Central memory CD8-positive, alpha-beta T cell (primary cell): ENCODE data around the gene FMN1.
A peak's percentile ranks its signal among the peaks of the same experiment; 100 is the strongest.

Source experiments
- ATAC-seq: fragments of 150-1000 bp; cut with Tn5 transposase; replicated peaks from 2 replicates; pipeline ENCODE4 v1.10.0; 2022; ENCODE audit warnings: mild to moderate bottlenecking, moderate FRiP score, moderate number of reproducible peaks; ENCODE audit not compliant: poor library complexity, severe bottlenecking; ENCODE audit errors: extremely low read depth
- DNase-seq, 2 donors: peaks; one replicate each; pipeline ENCODE4 v3.0.0; 2021; ENCODE audit warnings: low spot score in 2 of 2
- H3K27ac Mint-ChIP-seq: one replicate; pipeline ENCODE4 v1.8.0; 2022; ENCODE audit warnings: low read depth, mild to moderate bottlenecking, moderate library complexity, mixed read lengths
- H3K27me3 Mint-ChIP-seq: one replicate; pipeline ENCODE4 v1.8.0; 2022; ENCODE audit warnings: mixed read lengths
- H3K36me3 Mint-ChIP-seq: one replicate; pipeline ENCODE4 v1.8.0; 2022; ENCODE audit warnings: mild to moderate bottlenecking, moderate library complexity, mixed read lengths; ENCODE audit not compliant: insufficient read depth
- H3K4me1 Mint-ChIP-seq: one replicate; pipeline ENCODE4 v1.8.0; 2022; ENCODE audit warnings: mixed read lengths
- H3K4me3 Mint-ChIP-seq: one replicate; pipeline ENCODE4 v1.8.0; 2022; ENCODE audit warnings: mild to moderate bottlenecking, moderate library complexity, mixed read lengths
- H3K9me3 Mint-ChIP-seq: one replicate; pipeline ENCODE4 v1.8.0; 2022; ENCODE audit warnings: mixed read lengths

Gene FMN1

GRCh38 chr15:32878342-32878741 is 316.2 kb downstream of the FMN1 start:
- Mint-ChIP-seq H3K4me3 (no peak overlapping the region), H3K27ac (peak overlapping the region; percentile 20), H3K36me3 (peaks cover 7% of the 10 kb centered on the region), H3K9me3 (no peaks in the 10 kb centered on the region), H3K27me3 (no peaks in the 10 kb centered on the region), H3K4me1 (no peaks in the 10 kb centered on the region)
- ATAC-seq (no peak), DNase-seq (no peak)

DNA sequence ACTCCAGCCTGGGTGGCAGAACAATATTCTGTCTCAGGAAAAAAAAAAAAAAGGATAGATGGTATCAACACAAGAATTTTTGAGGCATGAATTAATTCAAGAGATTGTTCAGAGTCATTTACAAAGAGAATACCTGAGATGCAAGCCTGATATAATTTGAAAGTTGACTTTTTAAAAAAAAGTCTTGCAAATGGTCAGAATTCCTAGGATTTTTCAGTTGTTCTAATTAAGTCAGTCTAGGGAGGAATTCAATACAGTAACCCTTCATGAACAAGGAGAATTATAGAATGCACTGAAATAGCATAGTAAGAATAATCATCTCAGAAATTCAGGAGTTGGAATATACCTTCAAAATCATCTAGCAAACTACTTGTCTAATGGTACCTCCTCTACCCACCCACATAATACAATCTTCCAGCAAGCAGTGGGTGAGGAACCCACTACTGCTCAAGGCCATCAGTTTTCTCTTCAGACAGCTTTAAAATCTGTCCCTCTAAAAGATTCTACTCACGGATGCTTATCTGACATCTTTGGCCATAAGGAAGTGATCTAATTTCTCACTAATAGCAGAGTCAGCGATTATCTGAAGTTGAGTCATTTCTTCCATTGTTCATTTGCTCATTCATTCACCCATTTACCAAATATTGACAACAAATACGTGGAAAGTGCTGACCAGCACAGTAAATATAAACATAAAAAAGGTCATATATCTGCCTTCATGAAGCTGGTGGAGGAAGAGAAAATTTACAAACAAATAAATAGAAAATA is 317.1 kb downstream of the FMN1 start:
- Mint-ChIP-seq H3K27ac (peak overlapping the region; percentile 20), H3K4me3 (no peak overlapping the region), H3K4me1 (no peaks in the 10 kb centered on the region), H3K9me3 (no peaks in the 10 kb centered on the region), H3K27me3 (no peaks in the 10 kb centered on the region), H3K36me3 (peaks cover 11% of the 10 kb centered on the region)
- no peak for DNase-seq
- no peak for ATAC-seq

DNA sequence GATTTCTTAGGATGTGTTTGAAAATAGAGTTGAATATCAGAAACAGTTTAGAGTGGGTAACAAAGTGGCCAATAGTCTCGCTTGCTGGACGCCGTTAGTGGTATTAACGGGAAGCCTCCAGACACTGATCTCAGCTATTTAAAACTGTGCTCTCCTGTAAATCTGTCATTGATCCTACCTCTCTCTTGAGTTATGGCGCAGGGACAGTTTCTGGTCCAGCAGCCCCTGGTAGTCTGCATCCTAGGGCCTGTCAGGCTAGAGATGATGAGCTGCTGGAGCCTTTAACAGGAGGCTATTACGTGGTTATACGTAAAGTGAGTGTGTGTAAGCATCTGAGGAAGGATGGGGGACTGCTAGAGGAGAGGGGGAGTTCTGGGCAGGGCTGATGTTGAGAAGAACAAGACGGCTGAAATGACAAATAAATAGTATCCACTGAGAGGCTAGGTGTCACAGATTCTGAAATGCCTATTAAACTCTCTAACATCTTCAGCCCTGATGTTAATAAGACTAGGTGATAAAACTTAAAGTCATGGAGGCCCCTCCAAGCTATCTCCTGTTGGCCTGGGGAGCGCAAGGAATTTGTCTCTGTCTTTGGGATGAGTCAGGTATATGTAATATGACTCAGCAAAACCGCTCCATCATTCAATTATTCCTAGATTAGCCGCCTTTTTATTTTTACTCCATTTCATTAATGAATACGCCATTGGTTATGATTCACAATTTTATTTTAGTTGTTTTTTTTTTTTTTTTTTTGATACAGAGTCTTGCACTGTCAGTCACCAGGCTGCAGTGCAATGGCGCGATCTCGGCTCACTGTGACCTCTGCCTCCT is 321.0 kb downstream of the FMN1 start:
- Mint-ChIP-seq H3K4me3 (no peak overlapping the region), H3K4me1 (no peaks in the 10 kb centered on the region), H3K9me3 (no peaks in the 10 kb centered on the region), H3K27ac (no peak overlapping the region), H3K27me3 (no peaks in the 10 kb centered on the region), H3K36me3 (peaks cover 12% of the 10 kb centered on the region)
- ATAC-seq (no peak), DNase-seq (no peak)

GRCh38 chr15:32872621-32873283 is 321.8 kb downstream of the FMN1 start:
- ATAC-seq: no peak
- DNase-seq: no peak
- Mint-ChIP-seq H3K27me3 (no peaks in the 10 kb centered on the region), H3K9me3 (no peaks in the 10 kb centered on the region), H3K36me3 (peaks cover 13% of the 10 kb centered on the region), H3K27ac (no peak overlapping the region), H3K4me3 (no peak overlapping the region), H3K4me1 (no peaks in the 10 kb centered on the region)

- Mint-ChIP-seq H3K27ac (no peak overlapping the region), H3K4me1 (no peaks in the 10 kb centered on the region), H3K9me3 (no peaks in the 10 kb centered on the region), H3K36me3 (peaks cover 12% of the 10 kb centered on the region), H3K27me3 (no peaks in the 10 kb centered on the region), H3K4me3 (no peak overlapping the region)
- ATAC-seq (no peak), DNase-seq (no peak)
Measured at GRCh38 chr15:32871883-32872282, 322.6 kb downstream of the FMN1 start.

DNA sequence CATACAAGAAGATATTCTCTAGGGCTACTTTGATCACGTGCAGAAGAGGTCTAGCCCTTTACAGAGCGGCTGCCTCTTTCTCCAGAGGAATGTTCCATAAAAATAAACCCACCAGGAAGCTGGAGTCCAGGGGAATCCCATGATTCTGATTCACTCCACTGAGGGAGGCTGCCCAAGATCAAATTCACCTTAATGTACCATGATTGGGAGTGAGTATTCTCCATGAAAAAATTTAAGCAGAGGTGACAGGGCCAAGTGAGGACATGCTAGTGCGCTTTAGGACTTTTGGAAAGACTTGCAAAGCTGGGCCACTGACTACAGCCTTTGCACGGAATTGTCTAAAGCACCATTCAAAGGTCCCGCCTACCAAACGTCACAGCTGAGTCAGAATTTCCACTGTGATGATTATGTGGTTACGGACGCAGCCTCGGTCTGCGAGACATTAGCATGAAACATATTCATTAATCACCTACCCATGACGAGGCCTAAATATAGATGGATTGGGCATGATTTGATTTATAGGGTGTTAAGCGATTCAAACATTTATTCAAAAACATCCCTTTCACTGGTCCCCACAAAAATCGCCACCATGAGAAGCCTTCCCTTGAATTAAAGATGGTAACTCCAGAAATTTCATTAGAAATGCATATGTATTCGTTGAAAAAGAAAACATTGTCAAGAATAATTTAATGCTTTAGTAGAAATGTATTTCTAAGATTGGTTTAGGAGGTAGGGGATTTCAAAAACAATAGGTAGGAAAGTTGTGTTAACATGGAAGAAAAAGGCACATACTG is 324.1 kb downstream of the FMN1 start:
- H3K27me3 Mint-ChIP-seq: no peaks in the 10 kb centered on the region
- no peak overlapping the region for H3K27ac Mint-ChIP-seq
- no peak overlapping the region for H3K4me3 Mint-ChIP-seq
- peaks cover 10% of the 10 kb centered on the region for H3K36me3 Mint-ChIP-seq
- H3K9me3 Mint-ChIP-seq: no peaks in the 10 kb centered on the region
- ATAC-seq: no peak
- DNase-seq: no peak
- no peaks in the 10 kb centered on the region for H3K4me1 Mint-ChIP-seq

DNA sequence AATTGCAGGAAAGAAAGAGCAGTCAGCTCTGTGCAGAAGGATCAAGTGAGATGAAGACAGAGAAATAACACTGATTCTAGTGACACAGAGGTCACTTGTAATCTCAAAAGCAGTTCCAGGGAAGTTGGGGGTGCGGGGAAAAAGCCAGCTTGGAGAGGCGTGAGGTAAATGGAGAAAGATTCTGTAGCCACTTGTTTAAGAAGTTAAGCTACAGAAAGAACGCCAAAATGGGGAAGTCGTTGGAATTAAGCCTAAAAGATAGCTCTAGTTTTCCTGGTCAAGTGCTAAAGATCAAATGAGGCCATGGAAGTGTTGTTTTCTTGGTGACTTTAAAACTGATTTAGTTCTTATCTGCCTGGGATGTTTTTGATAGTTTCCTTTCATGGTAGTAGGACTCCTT is 324.7 kb downstream of the FMN1 start:
- DNase-seq: no peak
- H3K27me3 Mint-ChIP-seq: no peaks in the 10 kb centered on the region
- H3K4me3 Mint-ChIP-seq: no peak overlapping the region
- no peaks in the 10 kb centered on the region for H3K4me1 Mint-ChIP-seq
- H3K36me3 Mint-ChIP-seq: peaks cover 8% of the 10 kb centered on the region
- H3K9me3 Mint-ChIP-seq: no peaks in the 10 kb centered on the region
- no peak for ATAC-seq
- H3K27ac Mint-ChIP-seq: no peak overlapping the region

- Mint-ChIP-seq H3K36me3 (peaks cover 4% of the 10 kb centered on the region), H3K27ac (no peak overlapping the region), H3K4me1 (peaks cover 5% of the 10 kb centered on the region), H3K27me3 (no peaks in the 10 kb centered on the region), H3K4me3 (no peak overlapping the region), H3K9me3 (no peaks in the 10 kb centered on the region)
- no peak for ATAC-seq
- DNase-seq: no peak
Measured at GRCh38 chr15:32867313-32867626, 327.2 kb downstream of the FMN1 start.

DNA sequence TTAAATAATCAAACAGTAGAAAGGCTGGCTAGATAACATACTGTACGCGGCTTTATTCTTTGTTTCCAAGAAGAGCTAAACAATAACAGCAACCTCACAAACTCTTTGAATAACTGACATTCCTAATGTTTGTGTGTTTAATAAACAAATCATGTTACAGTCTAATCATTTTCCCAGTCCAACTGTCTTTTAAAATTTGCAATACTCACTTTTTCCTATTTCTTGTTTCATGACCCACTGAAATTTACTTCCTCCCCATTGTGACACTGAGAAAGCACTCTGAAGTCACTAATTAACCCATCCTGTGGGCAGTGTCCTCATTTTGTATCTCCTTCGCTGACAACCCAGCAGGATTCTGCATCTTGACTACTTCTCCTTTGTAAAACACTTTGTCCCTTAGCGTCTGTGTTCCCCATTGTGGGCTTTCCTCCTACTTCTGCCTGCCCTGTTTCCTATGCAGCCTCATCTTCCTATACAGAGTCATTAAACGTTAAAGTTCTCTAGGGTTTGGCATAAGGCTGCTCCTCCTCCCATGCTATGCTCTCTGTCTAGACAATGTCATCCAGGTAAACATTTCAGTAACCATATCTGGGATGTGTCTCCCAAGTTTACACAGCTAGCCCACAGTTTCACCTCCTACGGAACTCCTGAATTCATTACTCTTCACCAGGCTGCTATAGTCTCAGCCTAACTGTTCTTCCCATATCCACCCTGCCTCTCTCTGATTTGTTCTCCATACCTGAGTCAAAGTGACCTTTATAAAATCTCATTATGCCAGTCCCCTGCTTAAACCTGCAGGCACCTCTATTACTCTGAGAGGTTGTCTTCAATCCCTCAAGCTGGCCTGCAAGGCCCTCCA is 327.8 kb downstream of the FMN1 start:
- ATAC-seq (peak; percentile 19), DNase-seq (no peak)
- Mint-ChIP-seq H3K4me1 (peaks cover 5% of the 10 kb centered on the region), H3K36me3 (peaks cover 4% of the 10 kb centered on the region), H3K27me3 (no peaks in the 10 kb centered on the region), H3K27ac (no peak overlapping the region), H3K4me3 (no peak overlapping the region), H3K9me3 (no peaks in the 10 kb centered on the region)

DNA sequence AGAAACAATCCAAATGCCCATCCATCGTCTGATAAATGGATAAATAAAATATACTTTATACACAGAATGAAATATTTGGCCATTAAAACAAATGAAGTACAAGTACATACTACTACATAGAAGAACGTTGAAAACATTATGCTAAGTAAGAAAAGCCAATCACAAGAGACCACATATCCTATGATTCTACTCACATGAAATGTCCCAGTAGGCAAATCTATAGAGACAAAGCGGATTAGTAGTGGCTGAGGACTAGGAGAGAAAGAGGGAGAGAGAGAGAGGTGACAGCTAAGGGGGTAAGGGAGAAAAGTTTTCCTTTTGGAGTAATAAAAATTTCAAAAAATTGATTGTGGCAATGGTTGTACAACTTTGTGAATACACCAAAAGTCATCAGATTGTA is 329.7 kb downstream of the FMN1 start:
- no peak overlapping the region for H3K4me3 Mint-ChIP-seq
- DNase-seq: no peak
- H3K27me3 Mint-ChIP-seq: no peaks in the 10 kb centered on the region
- H3K4me1 Mint-ChIP-seq: peaks cover 5% of the 10 kb centered on the region
- ATAC-seq: no peak
- H3K27ac Mint-ChIP-seq: no peak overlapping the region
- no peaks in the 10 kb centered on the region for H3K9me3 Mint-ChIP-seq
- H3K36me3 Mint-ChIP-seq: peaks cover 2% of the 10 kb centered on the region

- no peak overlapping the region for H3K4me3 Mint-ChIP-seq
- H3K4me1 Mint-ChIP-seq: peaks cover 5% of the 10 kb centered on the region
- peaks cover 2% of the 10 kb centered on the region for H3K36me3 Mint-ChIP-seq
- no peaks in the 10 kb centered on the region for H3K27me3 Mint-ChIP-seq
- no peak overlapping the region for H3K27ac Mint-ChIP-seq
- DNase-seq (no peak), ATAC-seq (no peak)
- H3K9me3 Mint-ChIP-seq: no peaks in the 10 kb centered on the region
Measured at GRCh38 chr15:32864051-32864450, 330.5 kb downstream of the FMN1 start.

- DNase-seq (no peak), ATAC-seq (no peak)
- Mint-ChIP-seq H3K27me3 (no peaks in the 10 kb centered on the region), H3K36me3 (no peaks in the 10 kb centered on the region), H3K9me3 (no peaks in the 10 kb centered on the region), H3K4me3 (no peak overlapping the region), H3K27ac (no peak overlapping the region), H3K4me1 (peaks cover 5% of the 10 kb centered on the region)
Measured at GRCh38 chr15:32861761-32862160, 332.8 kb downstream of the FMN1 start.
